DMS79 (cell line): ENCODE measurements around the gene DNAH1.

ENCODE experiments used
- DNase-seq: peaks from one replicate; lab custom pipeline; 2025; lab: John Stamatoyannopoulos, UW

The DNAH1 gene

DNA sequence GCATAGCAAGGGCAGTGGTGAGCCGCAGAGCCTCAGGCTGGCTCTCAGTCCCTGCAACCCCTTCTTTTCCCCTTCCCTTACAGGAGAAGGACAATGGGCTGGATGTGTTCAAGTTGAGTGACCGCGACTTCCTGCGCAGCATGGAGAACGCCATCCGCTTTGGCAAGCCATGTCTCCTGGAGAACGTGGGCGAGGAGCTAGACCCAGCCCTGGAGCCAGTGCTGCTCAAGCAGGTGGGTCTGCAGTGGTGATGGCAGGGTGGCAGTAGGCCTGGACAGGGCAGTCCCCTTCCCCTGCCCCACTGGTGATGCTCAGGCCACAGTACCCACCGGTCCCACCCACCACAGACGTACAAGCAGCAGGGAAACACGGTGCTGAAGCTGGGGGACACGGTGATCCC lies 75.0 kb downstream of the DNAH1 start:
- DNase-seq, result no peak

DNA sequence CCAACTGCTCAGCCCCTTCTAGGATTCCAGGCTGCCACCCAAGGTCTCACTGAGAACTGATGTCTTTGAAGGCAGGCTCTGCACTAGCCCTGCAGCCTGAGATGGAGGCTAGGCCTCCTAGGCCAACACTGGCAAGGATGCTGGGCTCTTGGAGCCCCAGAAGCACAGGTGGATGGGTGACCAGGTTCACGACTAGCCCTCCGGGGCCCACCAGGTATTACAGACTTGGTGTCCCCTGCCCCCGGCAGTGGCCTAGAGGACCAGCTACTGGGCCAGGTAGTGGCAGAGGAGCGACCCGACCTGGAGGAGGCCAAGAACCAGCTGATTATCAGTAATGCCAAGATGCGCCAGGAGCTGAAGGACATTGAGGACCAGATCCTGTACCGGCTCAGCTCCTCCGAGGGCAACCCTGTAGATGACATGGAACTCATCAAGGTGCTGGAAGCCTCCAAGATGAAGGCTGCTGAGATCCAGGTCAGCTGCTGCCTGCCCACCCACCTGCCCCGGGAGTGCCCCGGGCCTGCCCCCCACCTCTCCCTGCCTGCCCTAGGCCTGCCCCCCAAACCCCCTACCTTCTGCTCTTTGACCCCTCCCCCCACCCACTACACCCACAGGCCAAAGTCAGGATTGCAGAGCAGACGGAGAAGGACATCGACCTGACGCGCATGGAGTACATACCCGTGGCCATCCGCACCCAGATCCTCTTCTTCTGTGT lies 76.3 kb downstream of the DNAH1 start:
- no peak for DNase-seq

GRCh38 chr3:52393131-52393807 lies 77.2 kb downstream of the DNAH1 start:
- DNase-seq, result no peak

- no peak for DNase-seq
Measured at GRCh38 chr3:52393959-52394670, 78.0 kb downstream of the DNAH1 start.

- no peak for DNase-seq
Measured at GRCh38 chr3:52394751-52395502, 78.8 kb downstream of the DNAH1 start.

- DNase-seq, result no peak
Measured at GRCh38 chr3:52395503-52395865, 79.4 kb downstream of the DNAH1 start.

GRCh38 chr3:52396011-52396906 lies 80.1 kb downstream of the DNAH1 start:
- no peak for DNase-seq

GRCh38 chr3:52396907-52397591 lies 80.9 kb downstream of the DNAH1 start:
- DNase-seq, result no peak

GRCh38 chr3:52397676-52398399 lies 81.7 kb downstream of the DNAH1 start:
- DNase-seq, result no peak

DNA sequence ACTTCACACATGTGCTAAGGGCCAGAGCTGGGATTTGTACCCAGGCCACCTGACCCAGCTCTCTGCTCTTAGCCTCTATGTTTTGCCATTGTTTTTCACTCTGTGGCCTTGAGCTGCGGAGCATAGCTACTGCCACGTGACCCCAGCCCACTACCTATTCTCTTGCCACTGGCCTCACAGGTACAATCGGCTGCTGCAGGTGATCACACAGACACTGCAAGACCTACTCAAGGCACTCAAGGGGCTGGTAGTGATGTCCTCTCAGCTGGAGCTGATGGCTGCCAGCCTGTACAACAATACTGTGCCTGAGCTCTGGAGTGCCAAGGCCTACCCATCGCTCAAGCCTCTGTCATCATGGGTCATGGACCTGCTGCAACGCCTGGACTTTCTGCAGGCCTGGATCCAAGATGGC lies 82.6 kb downstream of the DNAH1 start:
- DNase-seq, result no peak

- no peak for DNase-seq
Measured at GRCh38 chr3:52399131-52399530, 83.0 kb downstream of the DNAH1 start.

DNA sequence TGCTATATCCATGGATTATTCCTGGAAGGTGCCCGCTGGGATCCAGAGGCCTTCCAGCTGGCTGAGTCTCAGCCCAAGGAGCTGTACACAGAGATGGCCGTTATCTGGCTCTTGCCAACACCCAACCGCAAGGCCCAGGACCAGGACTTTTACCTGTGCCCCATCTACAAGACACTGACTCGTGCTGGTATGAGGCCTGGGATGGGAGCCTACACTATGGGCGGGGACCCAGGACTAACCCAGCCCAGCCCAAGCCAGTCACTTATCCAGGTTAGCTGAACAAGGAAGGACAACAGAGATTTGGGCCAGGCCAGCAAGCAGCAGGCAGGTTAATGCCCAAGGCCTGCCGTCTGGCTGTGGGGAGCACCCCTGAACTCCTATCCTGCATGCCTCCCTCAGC lies 83.5 kb downstream of the DNAH1 start:
- DNase-seq, result no peak

GRCh38 chr3:52400275-52400793 lies 84.2 kb downstream of the DNAH1 start:
- DNase-seq, result no peak

DNA sequence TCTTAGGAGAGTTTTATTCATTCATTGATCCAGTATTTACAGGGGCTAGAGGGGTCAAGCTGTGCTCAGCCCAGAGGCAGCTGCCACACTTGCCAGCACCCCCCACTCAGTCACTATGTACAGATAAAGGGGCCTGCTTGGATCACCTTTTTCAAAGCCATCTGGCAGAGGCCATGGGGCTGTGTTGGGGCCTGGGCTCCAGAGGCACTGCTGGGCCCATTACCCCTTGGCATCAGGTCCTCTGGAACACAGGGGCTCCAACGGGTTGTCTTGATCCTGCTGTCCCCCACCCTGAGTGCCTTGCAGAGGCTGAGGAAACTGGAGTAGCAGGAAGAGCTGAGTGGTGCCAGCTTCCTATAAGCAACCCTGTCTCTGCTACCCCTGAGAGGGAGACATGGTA lies 84.9 kb downstream of the DNAH1 start:
- no peak for DNase-seq

- no peak for DNase-seq
Measured at GRCh38 chr3:52401551-52401950, 85.4 kb downstream of the DNAH1 start.

DNA sequence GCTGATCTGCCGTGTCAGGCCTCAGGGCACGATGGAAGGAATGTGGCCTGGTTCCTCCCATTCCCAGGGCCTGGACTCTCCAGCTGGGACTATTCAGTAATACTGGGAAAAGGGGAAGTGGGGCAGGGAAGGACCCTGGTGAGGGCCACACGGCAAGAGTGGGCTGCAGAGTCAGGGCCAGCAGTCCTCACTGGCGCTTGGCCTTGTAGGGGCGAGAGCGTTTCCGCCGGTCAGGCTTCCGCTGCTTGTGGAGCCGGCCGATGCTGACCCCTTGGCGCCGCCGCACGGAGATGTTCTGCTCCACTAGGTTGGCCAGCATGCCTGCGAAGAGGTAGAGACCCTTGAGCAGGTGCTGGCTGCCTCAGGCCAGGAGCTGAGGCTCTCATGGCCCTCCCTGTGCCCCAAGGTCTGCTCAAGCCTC lies 86.0 kb downstream of the DNAH1 start:
- no peak for DNase-seq

- DNase-seq, result no peak
Measured at GRCh38 chr3:52402706-52403270, 86.7 kb downstream of the DNAH1 start.

- no peak for DNase-seq
Measured at GRCh38 chr3:52403271-52403841, 87.2 kb downstream of the DNAH1 start.

DNA sequence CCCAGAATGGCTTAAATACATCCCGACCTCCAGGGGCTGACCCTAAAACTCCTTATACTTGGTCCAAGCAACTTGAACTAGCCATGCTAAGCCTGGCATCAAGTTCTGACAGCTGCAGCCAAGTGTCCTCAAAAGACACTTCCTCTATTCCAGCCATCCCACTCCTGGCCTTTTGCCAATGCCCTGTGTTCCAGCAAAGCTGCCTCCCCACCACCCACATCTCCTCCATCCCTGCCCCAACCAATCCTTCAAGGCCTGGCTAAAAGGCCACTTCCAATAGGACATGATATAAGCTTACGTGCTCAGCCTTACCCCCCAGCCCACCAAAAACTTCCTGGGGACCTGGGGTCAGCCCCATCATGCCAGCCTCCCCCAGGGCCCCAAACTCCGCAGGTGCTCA lies 87.8 kb downstream of the DNAH1 start:
- DNase-seq, result no peak
